Measurements from ENCODE around the gene UNC45A.

GRCh38 chr15:90966262-90966661, 31.2 kb downstream of the UNC45A start:
- TF ChIP-seq CTCF (conservative IDR thresholded peaks at IDR 0.05; ENCODE audit: low read depth, low read length) (no peak), EZH2 (IDR thresholded peaks at IDR 0.05; ENCODE audit: low read length, unreplicated experiment) (no peak)
